Activated CD4-positive, alpha-beta T cell treated with anti-CD3 and anti-CD28 coated beads, Interleukin-2, Interleukin-6, amounts not matched to agents 100 ng/mL and 50 ng/mL, durations not matched to agents 16 hours and 8 hours (primary cell): Measurements from ENCODE around the gene QSOX2.

Experiments
- DNase-seq: peaks from one replicate; pipeline ENCODE4 v3.0.0-alpha.2; 2020

Gene QSOX2

DNA sequence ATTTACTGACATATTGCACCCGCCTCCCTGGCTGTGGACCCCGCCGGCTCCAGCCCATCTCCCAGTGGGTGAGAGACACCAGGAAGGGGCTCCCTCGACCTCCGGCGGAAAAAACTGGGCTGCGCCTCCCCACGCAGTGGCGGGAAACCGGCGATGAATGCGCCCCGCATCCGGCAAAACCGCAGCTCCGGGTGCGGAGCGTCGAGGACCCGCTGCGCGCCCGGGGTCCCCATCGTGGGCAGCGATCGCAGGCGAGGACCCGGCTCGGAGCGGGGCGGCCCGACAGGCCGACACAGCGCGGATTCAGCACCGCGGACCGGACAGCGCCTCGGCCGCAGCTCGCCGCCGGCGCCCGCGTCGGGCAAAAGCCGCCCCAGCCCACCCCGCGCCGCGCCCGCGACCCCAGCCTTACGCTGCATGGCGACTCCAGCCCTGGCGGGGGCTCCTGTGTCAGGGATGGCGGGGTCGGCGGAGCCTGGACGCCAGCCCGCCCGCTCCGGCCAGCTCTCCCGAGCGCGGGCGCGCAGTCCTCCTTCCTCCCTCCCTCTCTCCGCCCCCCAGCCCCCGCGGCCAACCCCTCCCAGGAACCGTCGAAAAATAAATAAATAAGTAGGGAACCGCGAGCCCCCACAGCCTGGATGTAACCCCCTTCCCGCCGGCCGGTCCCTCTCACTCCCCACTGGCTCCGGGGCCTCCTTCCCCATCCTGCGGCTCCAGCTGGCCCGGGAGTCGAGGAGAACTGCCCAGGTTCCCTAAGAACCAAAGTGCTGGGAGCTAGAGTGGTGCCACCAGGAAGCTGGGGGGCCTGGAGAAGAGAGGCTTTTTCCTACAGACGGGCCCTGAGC lies 43.8 kb downstream of the QSOX2 start:
- DNase-seq: no peak

DNA sequence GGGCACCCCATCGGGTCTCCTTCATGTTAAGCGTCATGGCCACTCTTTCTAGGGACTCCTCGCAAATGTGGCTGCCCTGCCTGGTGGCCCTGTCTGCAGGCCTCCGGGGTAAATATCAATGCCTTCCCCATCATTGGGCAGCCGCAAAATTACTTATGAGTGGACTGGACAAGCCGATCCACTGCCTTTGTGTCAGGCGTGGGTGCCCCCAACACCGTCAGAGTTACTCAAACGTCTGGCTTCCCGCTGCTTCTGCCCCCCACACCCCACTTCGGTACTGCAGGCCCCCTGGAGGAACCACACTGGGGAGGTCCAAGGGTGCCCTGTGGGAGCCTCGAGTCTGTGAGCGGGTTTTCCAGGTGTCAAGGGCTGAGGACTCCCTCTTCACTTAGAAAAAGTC lies 44.4 kb downstream of the QSOX2 start:
- no peak for DNase-seq

DNA sequence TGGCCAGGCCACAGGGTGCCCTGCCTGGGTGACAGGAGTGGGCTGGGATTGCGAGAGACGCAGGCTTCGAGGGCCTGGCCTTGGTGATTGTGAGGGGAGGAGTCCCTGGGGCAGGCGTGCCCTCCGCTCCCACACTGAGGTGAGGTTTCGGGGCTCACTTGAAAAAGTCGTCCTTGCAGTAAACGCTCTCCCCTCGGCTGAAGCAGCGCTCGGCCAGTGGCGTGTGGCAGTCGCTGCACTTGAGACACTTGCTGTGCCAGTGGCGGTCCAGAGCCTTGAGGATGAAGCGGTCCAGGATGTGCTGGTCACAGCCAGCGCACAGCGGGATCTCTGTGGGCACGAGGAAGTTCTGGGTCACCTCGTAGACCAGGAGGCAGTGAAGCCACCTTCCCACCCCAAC lies 45.2 kb downstream of the QSOX2 start:
- DNase-seq: no peak

DNA sequence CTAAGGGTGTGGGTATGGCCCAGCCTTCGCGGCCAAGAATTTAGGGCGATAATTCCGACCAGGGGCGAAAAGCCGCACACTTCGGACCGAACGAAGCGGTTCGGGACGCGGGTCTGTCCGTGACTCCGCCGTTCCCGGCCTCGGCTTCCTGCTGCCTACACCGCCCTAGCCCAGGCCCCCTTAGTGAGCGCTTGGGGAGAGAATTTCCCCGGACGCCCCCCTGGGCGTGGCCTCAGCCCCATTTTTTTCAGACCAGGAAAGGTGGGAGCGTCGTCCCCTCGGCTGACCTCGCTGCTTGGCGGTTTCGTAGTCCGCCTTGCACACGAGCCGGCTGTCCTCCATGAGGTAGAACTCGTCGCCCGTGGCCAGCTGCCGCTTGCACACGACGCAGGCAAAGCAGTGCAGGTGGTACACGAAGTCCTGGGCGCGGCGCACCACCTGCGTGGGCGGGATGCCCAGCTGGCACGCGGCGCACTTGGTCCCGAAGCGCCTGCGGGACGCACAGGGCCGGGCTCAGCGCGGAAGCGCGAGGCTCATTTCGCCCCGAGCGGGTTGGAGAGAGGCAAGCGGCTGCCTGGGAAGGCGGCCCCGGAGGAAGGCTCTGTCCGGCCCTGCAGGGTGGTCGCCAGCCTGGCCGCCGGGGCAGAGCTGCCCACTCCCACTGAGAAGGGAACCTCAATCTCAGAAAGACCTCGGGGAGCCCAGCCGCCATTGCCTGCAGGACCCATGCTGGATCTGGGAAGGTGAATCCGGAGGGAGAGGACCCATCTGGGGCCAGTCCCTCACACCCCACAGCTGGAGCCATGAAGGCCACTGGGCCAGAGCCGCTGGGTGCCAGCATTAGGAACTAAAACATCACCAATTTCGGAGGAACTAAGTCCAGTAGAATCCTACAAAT lies 46.0 kb downstream of the QSOX2 start:
- no peak for DNase-seq

DNA sequence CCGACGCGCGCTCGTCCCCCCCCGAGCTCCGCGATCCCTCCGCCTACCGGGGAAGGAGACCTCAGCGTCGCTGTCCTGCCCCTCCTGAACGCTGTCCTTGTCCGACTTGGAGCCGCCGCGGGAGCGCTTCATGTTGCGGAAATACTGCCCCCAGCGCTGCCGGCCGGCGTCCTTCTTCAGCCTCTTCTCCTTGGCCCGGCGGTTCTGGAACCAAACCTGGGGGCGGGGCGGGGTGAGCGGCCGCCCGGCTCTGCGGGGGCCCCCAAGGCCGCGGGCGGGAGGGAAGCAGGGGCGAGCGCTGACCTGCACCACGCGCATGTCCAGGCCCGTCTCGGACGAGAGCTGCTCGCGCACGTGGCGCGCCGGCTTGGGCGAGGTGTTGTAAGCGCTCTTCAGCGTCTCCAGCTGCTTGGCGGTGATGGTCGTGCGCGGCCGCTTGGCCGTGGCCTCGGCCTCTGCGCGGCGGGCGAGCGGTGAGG lies 47.0 kb downstream of the QSOX2 start:
- DNase-seq: no peak

DNA sequence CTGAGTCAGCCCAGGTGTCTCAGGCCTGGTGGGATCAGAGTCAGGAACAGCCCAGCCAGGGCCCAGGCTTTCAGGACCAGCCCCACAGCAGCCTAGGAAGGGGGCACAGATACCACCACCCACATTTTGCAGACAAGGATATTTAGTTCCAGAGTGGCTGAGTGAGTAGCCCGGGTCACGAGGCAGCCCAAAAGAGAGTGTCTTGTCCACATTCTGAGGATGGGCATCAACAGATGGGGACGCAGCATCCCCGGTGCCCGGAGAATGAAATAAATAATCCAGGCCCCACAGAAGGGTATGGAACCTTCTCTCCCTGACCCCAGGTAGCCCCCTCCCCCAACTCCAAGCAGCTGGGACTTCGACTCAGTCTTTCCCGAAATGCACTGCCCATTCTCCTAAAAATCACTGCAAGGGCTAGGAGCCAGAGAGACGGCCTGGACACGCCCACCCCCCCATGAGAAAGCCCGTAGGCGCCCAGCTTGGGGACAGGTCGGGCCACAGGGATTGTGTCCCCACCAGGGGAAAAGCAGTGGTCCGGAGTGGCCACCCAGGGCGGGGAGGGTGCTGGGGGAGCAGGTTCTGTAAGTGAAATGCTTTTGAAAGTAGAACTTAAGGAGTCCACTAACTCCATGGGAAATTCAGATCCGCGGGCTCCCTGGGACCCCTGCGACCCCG lies 47.5 kb downstream of the QSOX2 start:
- DNase-seq: no peak

DNA sequence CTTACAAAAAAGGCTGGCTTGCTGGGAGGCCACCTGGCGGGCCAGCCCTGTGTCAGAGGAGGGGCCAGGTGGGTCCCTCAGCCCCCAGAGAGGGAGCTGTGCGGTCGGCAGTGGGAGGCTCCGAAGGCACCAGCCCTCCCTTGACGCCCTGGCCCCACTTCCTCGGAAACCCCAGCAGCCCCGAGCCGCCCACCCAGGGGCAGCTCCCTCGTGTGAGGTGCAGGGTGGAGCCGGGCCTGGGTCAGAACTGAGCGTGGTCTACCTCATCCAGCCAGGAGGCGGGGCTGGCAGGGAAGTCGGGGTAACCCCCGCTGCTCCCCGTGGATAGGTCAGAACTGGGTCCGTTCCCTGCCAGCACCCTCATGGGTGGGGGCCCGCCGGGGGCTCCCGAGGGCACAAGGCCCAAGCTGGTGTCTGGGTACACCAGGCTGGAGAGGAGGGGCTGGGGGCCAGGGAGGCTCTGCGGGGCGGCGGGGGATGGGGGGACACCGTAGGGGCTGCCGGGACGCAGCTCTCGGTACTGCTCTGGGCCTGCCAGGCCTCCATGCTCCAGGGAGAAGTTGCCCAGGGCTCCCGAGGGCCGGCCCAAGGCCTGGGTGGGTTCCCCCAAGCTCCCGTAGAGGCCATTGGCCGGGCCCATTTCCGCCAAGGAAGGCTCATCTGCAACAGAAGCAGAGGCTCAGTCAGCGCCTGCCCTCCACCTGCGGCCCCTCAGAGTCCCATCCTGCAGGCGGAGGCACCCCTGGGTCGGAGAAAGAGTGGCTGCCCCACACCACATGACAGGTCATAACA lies 48.3 kb downstream of the QSOX2 start:
- DNase-seq: no peak

DNA sequence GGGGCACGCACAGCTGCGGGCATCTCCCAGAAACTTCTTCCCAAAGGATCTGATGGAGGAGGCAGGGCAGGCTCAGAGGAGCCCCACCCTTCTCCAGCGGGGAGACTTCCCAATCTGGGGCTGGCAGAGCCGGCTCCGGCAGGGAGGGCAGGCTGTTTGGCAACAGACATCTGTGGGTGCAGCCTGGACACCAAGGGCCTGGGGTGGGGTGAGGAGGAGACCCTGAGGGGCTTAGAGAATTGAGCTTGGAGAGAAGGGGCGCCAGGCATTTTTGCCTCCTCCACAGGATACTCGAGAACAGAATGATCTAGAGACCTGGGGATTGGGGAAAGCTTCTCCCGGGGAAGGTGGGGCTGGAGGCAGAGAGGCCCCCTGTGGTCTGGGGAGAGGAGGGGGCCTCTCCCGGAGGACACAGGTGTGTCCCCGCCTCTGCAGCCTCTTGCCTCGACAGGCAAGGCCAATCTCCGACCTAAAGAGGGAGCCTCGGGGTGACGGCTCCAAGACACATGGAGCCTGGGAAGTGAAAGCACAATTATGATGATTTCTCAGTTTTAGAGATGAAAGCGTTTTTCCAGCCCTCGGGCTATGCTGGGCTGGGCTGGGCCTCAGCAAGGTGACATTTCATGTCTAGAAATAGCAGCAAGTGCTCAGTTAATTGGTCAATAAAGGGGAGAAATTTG lies 49.1 kb downstream of the QSOX2 start:
- DNase-seq: no peak

DNA sequence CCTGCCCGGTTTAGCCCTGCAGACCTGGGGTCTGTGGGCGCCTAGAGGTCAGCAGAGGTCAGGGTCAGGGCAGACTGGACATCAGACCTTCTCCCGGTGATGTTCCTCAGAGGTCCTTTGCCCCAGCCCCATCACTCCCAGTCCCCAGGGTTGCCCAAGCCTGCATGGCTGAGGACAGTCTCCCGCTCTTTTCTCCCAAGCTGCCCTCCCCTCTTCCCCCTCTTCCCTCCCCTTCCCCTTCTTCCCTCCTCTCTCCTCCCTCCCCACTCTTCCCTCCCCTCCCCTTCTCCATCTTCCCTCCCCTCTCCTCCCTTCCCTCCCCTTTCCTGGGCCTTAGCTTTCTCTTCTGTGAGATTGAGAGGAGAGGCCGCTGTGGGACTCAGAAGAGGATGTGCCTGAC lies 51.1 kb downstream of the QSOX2 start:
- no peak for DNase-seq

DNA sequence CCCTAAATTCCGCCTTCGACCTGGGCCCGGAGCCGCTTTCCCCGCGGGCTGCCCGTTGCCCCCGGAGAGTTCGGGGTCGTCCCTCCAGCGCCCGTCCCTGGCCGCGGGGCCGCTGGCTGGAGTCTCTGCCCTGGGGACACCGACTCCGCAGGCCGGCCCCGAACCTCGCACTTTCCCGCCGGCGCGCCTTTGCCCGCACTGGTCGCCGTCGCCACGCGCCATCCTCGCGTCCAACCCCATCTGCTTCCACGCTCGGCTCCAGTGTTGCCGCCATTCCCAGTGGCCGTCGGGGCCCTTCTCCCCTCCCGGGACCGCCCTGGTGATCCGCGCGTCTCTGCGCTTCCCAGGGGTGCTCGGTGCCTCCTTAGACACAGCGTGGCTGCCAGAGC lies 51.7 kb downstream of the QSOX2 start:
- no peak for DNase-seq

DNA sequence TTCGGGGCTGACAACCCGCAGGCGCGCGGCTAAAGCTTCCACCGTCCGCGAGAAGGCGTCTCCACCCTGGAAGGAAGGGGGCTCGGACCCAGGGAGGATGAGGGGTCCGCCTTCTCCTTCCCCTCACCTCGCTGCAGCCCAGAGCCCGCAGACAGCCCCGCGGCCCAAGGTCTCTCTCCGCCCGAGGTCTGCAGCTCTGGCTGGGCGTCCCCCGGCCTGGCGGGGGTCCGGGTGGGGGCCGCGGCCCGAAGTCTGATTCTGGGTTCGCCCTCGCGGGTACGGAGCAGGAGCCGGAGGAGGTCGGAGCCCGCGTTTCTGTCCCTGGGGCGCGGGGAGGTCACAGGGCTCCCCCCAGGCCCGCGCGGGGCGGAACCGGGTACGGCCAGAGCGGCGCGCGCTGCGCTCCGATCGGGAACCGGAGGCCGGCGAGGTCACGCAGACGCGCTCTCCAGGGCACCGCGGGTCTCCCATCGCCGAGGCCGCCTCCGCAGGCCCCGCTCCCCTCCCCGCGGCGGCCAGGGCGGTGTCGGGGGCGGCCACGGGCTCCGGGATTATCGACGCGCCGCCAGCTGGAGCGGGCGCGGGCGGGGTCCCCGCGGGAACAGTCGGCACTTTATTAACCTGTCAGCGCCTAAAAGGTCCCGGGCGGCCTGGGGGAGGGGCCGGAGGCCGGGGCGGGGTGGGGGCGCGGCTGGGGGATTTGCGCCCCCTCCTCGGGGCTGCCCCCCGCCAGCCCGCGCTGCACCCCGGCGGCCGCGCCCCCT lies 52.3 kb downstream of the QSOX2 start:
- DNase-seq: no peak

DNA sequence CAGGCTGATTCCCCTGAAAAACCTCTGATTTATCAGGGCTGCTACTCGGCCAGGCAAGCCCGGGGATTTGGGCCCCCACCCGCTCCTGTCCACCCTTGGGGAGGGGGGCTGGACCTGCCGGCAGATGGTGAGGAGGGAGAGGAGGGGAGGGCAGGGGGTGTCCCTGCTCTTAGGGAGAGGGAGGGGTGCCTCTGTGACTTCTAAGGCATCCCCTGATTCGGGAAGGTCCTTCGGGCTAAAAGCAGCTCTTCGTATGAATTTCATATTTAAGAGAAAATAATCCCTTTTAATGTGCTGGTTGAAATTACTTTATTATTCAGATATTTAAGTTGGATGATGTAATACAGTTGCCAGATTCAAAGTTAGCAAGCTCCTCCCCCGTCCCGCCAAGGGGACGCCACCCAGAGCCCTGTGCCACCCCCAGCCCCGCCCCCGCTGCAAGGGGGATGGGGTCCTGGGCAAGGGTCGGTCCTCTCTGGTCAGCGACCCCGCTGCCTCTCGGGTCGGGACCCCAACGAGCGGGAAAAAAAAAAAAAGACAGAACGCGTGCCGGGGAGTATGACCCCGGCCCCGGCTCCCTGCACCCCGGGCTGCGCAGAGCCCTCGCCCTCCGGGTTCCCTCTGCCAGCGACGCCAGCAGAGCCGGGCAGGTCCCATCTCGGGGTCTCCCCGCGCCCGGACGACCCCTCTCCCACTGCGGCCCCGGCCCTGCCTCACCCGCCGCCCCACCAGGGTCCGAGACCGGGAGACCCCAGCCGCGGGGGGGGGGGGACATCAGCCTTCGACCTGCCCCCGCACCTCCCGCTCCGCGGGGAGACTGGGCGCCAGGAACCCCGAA lies 53.1 kb downstream of the QSOX2 start:
- no peak for DNase-seq

DNA sequence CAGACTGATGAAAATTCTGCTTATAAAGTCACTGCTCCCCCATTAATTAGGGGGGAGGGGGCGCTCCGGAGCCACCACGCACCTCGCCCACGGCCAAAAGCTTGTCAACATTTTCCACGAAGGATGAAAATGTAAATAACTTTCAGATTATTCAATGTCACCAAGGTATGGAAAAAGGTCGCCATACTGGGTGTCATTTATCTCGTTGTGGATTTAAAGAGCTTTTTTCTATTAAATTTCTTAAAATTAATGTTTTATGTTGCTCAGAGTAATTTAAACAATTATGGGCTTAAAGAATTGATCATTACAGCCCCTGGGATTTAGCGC lies 53.7 kb downstream of the QSOX2 start:
- DNase-seq: no peak

DNA sequence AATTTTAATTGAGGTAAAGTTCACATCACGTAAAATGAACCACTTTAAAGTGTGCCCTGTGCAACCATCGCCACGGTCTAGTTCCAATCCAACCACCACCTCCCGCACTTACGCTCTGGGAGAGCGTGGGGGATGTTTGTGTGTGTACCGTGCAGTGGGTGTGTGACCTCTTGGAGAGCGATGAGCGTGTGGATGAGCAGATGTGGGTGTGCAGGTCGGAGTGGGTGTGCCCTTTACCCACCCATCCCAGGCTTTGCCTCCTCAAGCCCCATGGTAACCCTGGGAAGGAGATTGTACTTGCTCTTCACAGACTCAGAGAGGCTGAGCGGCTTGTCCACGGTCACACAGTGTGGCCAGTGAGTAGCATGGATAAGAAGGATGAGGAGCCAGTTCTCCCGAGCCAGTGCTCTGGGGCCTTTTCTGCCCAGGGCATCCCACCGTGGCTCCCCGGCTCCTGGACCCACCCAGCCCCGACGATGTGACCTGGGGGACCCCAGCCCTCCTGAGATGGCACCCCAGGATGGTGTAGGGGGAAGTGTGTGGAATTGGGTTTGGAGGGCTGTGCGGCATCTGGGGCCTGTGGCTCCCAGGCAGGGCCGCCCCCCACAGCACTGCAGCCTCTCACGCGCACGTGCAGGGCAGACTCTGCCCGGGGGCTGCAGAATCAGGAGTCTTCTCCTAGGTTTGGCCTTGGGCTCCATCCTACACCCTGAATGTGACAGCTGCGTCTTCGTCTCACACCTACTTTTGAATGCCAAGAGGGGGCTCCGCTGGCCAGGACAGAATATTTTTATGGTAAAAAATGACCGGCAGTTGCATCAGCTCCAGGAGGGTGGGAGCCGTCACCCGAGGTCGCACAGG lies 54.3 kb downstream of the QSOX2 start:
- no peak for DNase-seq

DNA sequence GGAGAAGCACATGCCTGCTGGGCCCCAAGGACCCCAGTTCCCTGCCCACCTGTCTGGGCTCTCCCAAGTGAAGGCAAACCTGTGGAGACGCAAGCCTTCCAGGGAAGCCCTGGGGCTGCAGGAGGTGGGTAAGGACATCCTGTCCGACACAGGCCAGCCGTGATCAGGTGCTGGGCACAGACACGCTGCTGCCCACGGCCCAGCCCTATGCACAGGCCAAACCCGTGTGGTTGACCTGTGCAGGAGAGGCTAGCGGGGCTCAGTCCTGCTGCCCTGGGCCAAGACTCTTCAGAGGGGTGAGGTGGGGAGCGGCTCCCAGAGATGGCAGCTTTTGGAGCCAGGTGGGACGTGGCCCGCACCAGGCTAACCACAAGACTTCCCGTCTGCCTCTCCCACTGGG lies 55.0 kb downstream of the QSOX2 start:
- DNase-seq: no peak

DNA sequence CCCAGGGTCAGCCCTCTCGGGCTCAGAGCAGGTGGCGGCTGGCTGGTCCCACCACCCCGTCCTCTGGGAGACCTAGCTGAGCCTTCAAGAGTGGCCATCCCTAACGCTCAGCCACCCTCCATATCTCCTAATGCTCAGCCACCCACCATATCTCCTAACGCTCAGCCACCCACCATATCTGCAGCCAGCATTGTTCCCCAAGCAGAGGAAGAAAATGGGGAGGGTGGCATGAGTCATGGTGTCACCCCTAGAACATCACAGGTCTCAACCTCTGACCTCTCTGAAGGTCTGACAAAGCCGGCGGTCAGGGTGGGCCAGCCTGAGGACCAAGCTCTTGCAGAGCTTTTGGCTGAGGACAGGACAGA lies 55.4 kb downstream of the QSOX2 start:
- no peak for DNase-seq

DNA sequence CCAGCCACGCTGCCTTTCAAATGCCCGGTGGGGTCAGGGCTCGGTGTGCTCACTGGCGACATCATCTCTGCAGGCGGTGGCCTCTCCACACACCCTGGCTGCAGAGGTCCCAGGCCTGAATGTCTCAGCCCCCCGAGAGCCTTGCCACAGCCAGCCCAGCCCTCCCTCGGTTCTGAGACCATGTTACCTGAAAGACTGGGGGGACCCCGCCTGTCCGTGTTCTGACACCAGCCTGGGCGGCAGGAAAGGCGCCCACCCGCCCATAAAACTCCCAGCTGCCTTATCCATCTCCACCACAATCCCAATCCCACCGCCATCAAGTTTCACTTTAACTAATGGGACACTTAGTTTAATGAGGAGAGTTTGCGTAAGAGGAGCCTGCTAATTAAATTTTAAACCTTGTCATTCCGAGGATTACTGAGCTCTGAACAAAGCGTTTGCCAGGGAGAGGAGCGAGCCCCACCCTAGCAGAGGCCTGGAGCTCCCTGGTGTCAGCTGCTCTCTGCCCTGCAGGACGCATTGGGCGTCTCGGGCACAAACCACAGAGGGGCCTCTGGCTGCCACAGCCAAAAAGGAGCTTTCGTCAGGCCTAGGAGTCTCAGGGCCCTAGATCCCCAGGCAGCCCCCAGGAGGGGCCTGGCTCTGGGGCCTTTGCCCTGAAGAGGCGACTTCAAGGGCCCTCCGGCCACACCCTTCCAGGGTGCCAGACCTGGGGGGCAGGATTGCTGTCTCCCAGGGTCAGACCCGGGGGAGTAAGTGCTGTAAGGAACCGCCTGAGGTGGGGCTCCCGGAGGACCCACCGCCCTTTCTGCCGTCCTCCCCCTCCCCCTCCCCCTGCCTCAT lies 56.0 kb downstream of the QSOX2 start:
- no peak for DNase-seq
